Effector CD4-positive, alpha-beta T cell (primary cell): Measurements from ENCODE around the gene DCAF8.
"Not testable (repeated sequence)": the region's sequence is repeated elsewhere in the genome, so short reads cannot be mapped to it uniquely, and the experiment has no call there.

Experiments
- DNase-seq: peaks from one replicate; pipeline ENCODE4 v3.0.0-alpha.2; 2020
- total RNA-seq: gene quantifications from one replicate; lab custom pipeline; 2026; lab: John Stamatoyannopoulos, UW

DCAF8 gene
- 91.2 reads per million, percentile 81 among the genes with 10 or more reads in this experiment for total RNA-seq

- peak; percentile 97 for DNase-seq
Observed at GRCh38 chr1:160261893-160262794, at the start of gene DCAF8. Gene DCAF8, minus strand, starts transcription at chr1:160262549. Its CDS starts 18,541 bp downstream, at chr1:160244008.

DNA sequence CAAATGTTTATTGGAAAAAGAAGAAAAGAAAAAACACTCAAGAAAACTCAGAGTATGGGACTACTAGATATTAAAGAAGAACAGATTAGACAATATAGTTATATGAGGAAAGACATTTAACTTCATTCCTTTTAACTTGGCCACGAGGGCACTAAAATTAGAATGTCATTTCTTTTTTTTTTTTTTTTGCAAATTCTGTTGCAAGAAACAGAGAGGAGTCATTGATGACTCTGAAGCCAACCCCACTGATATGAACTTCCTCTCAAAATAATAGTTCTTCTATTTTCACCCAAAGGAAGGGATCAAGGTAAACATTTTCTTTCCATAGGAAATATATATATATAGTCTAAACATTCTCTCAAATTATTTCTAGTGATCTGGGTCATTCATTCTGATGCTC lies 47.2 kb upstream of the DCAF8 start:
- no peak for DNase-seq

GRCh38 chr1:160309185-160309557 lies 46.8 kb upstream of the DCAF8 start:
- DNase-seq: no peak

- no peak for DNase-seq
Observed at GRCh38 chr1:160308451-160309184, 46.3 kb upstream of the DCAF8 start.

- DNase-seq: no peak
Observed at GRCh38 chr1:160307118-160307791, 44.9 kb upstream of the DCAF8 start.

DNA sequence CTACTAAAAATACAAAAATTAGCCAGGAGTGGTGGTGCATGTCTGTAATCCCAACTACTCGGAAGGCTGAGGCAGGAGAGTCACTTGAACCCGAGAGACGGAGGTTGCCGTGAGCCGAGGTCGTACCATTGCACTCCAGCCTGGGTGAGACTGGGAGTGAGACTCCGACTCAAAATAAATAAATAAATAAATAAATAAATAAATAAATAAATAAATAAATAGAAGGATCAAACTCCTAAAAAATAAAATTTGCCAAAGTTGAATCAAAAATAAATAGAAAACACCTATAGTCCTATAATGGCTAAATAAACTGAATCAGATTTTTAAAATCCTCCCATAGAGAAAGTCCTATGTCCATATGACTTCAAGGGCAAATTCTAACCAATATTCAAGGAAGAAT lies 37.8 kb upstream of the DCAF8 start:
- DNase-seq: no peak

DNA sequence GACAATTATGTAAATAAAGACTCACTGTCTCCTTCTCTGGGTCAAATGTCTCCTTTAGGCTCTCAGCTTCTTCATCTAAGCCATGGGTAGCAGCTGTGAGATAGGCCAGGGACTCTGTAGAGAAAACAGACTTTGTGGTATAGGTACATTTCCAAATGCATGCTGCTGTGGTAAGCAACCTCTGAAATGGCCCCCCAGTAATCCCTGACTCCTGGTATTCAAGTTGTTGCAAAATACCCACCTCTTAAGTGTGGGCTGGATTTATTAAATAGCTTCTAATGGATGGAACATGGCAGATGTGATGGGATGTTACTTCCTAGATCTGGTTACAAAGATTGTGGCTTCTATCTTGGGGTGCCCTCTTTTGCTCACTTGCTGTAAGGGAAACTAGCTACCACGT lies 33.7 kb upstream of the DCAF8 start:
- DNase-seq: no peak

- DNase-seq: no peak
Observed at GRCh38 chr1:160293020-160293968, 30.9 kb upstream of the DCAF8 start.

DNA sequence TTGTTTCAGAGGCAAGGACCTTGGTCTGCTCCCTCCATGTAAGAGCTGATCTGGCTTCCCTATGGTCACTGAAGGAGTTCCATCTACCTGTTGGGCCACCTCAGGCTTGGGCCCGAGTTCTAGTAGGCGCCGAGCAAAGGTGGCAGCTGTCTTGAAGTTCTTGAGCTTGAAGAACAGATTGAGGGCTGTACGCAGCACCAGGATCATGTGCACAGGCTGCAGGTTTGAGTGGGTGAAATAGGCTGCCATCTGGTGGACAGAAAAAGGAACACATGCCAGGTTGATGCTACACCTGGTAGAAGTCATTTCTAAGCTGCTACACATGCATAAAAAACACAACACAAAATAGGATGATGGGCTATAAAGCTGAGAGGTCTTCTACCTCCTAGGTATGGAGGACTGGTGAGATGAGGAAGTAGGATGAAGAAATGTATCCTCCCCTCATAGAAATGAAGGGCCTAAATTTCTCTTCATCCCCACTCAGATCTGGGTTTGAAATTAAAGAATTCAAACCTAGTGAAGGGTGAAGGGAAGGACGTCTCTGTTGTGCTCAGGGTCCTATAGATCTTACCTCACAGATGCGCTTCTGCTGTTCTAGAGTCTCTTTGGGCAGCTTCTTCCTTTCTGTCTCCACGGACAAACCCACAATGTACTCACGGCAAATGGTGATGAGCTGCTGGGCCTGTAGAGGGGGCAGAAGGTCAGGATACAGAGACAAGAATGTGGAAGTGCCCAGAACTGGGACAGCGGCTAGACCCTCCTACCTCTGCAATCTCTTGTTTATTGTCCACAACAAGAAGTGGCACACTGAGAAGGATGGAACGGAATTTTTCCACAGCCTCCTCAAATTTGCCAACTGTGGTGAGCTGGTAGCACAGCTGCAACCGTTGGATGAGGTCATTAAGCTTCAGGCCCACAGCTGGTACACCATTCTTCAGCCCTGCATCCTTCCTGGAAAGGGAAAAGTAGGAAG lies 29.2 kb upstream of the DCAF8 start:
- peak; percentile 56 for DNase-seq

DNA sequence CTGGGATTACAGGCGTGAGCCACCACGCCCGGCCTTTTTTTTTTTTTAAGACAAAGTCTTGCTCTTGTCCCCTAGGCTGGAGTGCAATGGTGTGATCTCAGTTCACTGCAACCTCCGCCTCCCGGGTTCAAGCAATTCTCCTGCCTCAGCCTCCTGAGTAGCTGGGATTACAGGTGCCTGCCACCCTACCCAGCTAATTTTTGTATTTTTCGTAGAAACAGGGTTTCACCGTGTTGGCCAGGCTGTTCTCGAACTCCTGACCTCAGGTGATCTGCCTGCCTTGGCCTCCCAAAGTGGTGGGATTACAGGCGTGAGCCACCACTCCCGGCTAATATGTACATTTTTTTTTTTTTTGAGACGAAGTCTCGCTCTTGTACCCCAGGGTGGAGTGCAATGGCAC lies 25.4 kb upstream of the DCAF8 start:
- DNase-seq: not testable (repeated sequence)

DNA sequence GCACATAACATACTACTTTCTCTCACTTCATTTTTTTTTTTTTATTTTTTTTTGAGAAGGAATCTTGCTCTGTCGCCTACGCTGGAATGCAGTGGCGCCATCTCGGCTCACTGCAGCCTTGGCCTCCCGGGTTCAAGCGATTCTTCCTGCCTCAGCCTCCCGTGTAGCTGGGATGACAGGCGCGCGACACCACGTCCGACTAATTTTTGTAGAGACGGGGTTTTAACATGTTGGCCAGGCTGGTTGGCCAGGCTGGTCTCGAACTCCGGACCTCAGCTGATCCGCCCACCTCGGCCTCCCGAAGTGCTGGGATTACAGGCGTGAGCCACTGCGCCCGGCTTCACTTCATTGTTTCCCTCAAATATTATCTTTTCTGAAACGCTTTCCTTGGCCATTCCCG lies 23.2 kb upstream of the DCAF8 start:
- no peak for DNase-seq

GRCh38 chr1:160284782-160285344 lies 22.5 kb upstream of the DCAF8 start, which contains the start of gene PEX19:
Gene PEX19, minus strand, starts transcription at chr1:160285133. Its CDS starts 9 bp downstream, at chr1:160285124.
- DNase-seq: peak; percentile 91

DNA sequence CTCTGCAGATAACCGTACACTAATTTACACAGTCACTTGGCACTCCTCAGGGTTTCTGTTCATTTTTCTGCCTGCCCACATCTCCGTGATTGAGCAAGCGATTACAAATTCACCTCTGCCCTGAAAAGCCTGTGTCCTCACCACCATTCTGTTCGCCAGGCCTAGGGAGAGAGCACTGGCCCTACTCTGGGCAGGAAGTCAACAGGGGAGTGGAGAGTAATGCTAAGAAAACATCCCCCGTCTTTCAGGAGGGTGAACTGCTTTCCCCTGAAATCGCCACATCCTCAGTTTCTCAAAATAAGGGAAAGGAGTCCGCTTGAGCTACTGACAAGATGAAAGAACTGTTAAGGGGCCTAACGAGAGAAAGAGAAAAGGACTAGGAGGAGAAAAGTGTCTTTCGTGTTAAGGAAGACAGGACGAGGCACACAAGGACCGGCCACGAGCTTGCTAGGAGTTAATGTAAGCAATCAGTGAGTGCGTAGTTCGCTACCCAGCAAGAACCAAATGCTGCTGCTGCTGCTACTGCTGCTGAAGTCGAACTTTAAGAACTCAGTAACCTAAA lies 22.0 kb upstream of the DCAF8 start:
- DNase-seq: no peak

DNA sequence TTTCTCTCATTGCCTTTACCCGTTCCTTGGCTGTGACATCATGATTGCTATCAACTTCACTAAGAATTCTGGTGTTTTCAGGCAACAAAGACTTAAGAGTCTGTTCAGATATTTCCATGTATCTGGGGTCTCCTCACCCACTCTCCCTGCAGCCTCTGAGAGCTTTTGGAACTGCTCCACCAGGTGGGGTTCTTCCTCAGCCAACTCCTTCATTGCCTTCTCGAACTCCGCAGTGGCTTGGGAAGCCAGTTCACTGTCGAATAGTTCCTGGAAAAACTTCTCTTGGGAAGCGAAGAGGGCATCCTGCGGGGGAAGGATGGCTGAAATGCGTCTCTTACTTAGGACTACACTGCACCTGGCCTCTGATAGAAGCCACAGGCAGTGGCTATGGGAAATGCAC lies 20.5 kb upstream of the DCAF8 start:
- no peak for DNase-seq

DNA sequence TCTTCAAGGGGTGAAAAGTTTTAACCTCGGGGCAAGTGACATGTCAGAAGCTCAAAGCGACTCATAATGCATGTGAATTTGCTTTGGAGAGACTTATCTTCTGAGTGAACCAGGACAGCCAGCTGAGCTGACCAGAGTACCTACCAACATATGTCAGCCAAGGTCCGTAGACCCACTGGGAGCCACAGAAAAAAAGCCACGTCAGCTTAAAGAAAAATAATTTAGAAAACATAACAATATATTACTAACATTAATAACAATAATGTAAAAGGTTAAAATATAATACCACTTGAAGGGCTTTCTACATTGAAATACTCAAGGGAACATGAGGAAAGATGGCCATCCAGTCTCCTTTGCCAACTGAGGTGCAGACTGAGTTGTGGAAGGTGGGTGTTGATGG lies 15.6 kb upstream of the DCAF8 start:
- DNase-seq: no peak

DNA sequence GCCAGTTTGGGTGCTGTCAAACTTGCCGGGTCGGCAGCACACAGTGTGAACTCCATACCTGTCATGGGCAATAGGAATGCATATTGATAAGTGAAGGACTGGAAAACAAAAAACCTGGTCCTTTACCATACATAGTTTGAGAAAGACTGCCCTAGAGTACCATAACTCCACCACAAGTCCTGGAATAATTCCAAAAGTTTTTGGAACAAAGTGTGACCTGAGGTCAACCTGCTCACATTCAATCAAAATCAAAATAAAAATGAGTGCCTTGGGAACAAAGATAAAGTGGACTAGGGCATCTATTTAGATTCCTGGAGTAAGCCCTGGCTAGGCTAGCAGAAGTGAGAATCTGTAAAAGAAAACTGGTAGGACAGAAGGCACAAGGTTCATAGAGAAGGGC lies 15.0 kb upstream of the DCAF8 start:
- no peak for DNase-seq

- no peak for DNase-seq
Observed at GRCh38 chr1:160271025-160271424, 8.7 kb upstream of the DCAF8 start.

GRCh38 chr1:160267284-160267991 lies 5.1 kb upstream of the DCAF8 start:
- DNase-seq: no peak

GRCh38 chr1:160264795-160265307 lies 2.5 kb upstream of the DCAF8 start:
- no peak for DNase-seq
